Subcutaneous adipose tissue (tissue), 4 donors: ENCODE data around the gene TMEM218. TPM values are rescaled to one million over a fixed set of nuclear protein-coding genes. Genes with fewer than 3 reads are reported as not detected.

ENCODE experiments used
- CTCF ChIP-seq: fragments of 450-650 bp; IDR thresholded peaks from one replicate; pipeline ENCODE4 v1.5.1; 2016; ENCODE audit warnings: low read depth, mild to moderate bottlenecking, control low read depth, antibody characterized with exemption, moderate library complexity
- total RNA-seq, 4 donors: library from RNA; depleted of rRNA; stranded (reverse); fragments of >200 nt; gene quantifications; one replicate each; pipeline ENCODE4 v1.1.0, GENCODE V29; 2016

TMEM218 gene
- total RNA-seq, 4 donors from 2014 or later: 15.6 to 34.1 (median 30.8) TPM

GRCh38 chr11:125079151-125079877 lies 32.1 kb downstream of the TMEM218 start:
- no peak for TF ChIP-seq CTCF

GRCh38 chr11:125078516-125079140 lies 32.8 kb downstream of the TMEM218 start:
- TF ChIP-seq CTCF: no peak

GRCh38 chr11:125078016-125078415 lies 33.4 kb downstream of the TMEM218 start:
- TF ChIP-seq CTCF: no peak

GRCh38 chr11:125076378-125076945 lies 35.0 kb downstream of the TMEM218 start:
- no peak for TF ChIP-seq CTCF

GRCh38 chr11:125075900-125076317 lies 35.5 kb downstream of the TMEM218 start:
- no peak for TF ChIP-seq CTCF

- TF ChIP-seq CTCF: no peak
These were observed 36.2 kb downstream of the TMEM218 start for GRCh38 chr11:125075242-125075625.

GRCh38 chr11:125074511-125075241 lies 36.8 kb downstream of the TMEM218 start:
- no peak for TF ChIP-seq CTCF
